DMS153 (cell line): ENCODE data around the gene GRB2.

ENCODE experiments used
- DNase-seq: peaks from one replicate; lab custom pipeline; 2025; lab: John Stamatoyannopoulos, UW

GRB2 gene

DNA sequence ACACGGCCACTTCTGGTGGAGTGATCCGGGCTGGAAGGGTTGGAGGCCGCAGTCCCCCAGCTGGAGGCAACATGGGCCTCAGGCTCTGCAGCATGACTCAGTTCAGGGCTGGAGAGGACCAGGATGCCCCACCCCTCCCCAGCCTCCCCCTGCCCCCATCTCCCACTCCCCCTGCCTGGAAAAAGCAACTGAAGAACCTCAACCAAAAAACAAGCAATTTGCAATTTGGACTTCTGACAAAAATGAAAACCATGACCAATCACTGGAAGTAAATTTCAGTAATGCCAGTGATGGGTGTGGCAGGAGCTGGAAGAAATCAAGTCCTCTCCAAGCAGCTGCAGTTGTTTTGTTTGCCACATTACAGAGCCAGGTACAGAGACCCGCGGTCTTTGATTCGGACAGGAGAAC lies 127.8 kb downstream of the GRB2 start:
- no peak for DNase-seq

GRCh38 chr17:75273977-75274708 lies 131.3 kb downstream of the GRB2 start:
- DNase-seq: no peak

DNA sequence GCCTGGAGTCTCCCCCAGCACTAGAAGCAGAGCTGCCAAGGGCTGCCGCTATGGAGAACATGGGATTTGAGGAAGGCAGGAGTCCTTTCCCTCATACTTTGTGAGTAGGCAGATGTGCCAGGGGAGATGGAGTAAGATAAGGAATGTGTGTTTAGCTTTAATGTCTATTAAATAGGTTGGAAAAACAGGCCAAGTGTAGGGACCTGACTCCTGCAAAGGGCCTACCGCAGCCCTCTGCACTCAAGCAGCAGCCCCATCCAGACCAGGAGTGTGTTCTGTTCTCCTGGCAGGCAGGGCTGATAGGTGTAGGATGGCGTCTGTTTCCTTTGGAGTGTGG lies 132.7 kb downstream of the GRB2 start:
- no peak for DNase-seq

DNA sequence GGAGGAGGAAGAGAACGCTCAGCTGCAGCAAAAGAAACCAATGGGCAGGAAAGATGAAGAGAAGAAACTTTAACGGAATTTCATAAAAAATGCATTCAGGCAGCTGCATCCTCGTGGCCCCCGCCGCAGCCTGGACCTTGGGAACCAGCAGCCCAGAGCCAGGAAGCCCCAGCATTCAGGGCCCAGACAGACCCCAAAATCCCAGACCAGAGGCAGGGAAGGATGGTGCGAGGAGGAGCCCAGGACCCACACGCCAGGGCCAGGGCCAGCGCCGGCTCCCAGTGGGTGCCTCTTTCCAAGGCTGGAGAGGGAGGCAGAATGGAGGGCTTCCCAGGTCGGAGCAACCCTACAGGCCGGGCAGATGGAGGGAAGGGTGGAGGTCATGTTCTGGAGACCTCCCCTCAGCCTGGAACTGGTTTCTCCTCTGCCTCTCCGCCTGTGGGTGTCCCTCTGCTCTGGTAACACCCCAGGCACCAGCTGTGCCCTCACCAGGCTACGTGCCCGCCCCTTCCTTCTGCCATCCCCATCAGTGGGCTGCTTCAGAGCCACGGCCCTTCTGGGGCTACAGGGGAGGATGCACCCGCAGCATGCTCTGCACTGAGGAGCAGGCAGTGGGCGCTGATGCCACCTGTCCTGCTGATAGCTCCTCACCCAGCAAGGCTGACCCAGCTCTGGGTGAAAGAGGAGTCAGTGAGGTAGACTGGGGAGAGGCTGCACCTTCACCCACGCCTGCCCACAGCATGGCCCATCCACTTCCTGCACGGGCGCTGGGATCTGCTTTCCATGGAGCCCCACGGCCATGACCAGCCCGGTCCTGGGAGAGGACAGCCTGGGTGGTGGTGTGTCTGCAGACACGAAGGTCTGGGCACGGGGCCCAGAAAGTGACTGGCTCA lies 133.3 kb downstream of the GRB2 start:
- DNase-seq: no peak

GRCh38 chr17:75271233-75271954 lies 134.1 kb downstream of the GRB2 start:
- peak; percentile 56 for DNase-seq

- no peak for DNase-seq
These were observed 134.6 kb downstream of the GRB2 start, which contains the start of gene MIF4GD for GRCh38 chr17:75270966-75271232. Gene MIF4GD (minus strand): TSS chr17:75271231. CDS start chr17:75270195, 1,036 bp downstream.

GRCh38 chr17:75270218-75270965 lies 135.1 kb downstream of the GRB2 start:
- DNase-seq: peak; percentile 3

GRCh38 chr17:75269844-75270217 lies 135.6 kb downstream of the GRB2 start:
- no peak for DNase-seq
